ENCODE data around the gene RNF175.

The RNF175 gene

GRCh38 chr4:153748378-153748777, 11.4 kb downstream of the RNF175 start:
- no peak for DNase-seq

GRCh38 chr4:153747406-153747955, 12.3 kb downstream of the RNF175 start:
- DNase-seq: no peak

GRCh38 chr4:153745651-153746050, 14.2 kb downstream of the RNF175 start:
- no peak for DNase-seq

- DNase-seq: no peak
Measured at GRCh38 chr4:153741541-153741940, 18.3 kb downstream of the RNF175 start.

GRCh38 chr4:153735906-153736461, 23.8 kb downstream of the RNF175 start:
- DNase-seq: no peak

- no peak for DNase-seq
Measured at GRCh38 chr4:153733751-153734448, 25.9 kb downstream of the RNF175 start.

- DNase-seq: no peak
Measured at GRCh38 chr4:153731239-153731638, 28.6 kb downstream of the RNF175 start.

GRCh38 chr4:153729895-153730294, 29.9 kb downstream of the RNF175 start:
- DNase-seq: no peak

GRCh38 chr4:153728660-153729059, 31.2 kb downstream of the RNF175 start:
- no peak for DNase-seq

GRCh38 chr4:153728151-153728550, 31.7 kb downstream of the RNF175 start:
- no peak for DNase-seq

GRCh38 chr4:153725831-153726154, 34.0 kb downstream of the RNF175 start:
- no peak for DNase-seq

- DNase-seq: no peak
Measured at GRCh38 chr4:153725136-153725830, 34.5 kb downstream of the RNF175 start.

- DNase-seq: no peak
Measured at GRCh38 chr4:153724606-153725005, 35.2 kb downstream of the RNF175 start.

GRCh38 chr4:153722036-153722435, 37.8 kb downstream of the RNF175 start:
- no peak for DNase-seq

GRCh38 chr4:153713866-153714646, 45.8 kb downstream of the RNF175 start:
- no peak for DNase-seq

- DNase-seq: no peak
Measured at GRCh38 chr4:153710681-153711080, 49.1 kb downstream of the RNF175 start.

GRCh38 chr4:153706519-153706918, 53.3 kb downstream of the RNF175 start:
- DNase-seq: no peak

- no peak for DNase-seq
Measured at GRCh38 chr4:153705743-153706468, 53.9 kb downstream of the RNF175 start.

GRCh38 chr4:153704522-153704921, 55.3 kb downstream of the RNF175 start:
- DNase-seq: no peak

GRCh38 chr4:153684971-153685371, 74.9 kb downstream of the RNF175 start:
- no peak for DNase-seq
